Sigmoid colon (tissue), 4 donors: ENCODE data around the gene NPLOC4.

Experiments used
- EP300 ChIP-seq, 4 donors: sonication (generic); formaldehyde crosslinking; IDR thresholded peaks; one replicate each; pipeline ENCODE4 v1.6.1; 2017; ENCODE audit warnings: antibody characterized with exemption in 4 of 4
- POLR2AphosphoS5 ChIP-seq, 4 donors: sonication (generic); formaldehyde crosslinking; IDR thresholded peaks; one replicate each; pipeline ENCODE4 v1.6.1; 2017; ENCODE audit warnings: antibody characterized with exemption in 4 of 4
- TF ChIP-seq, protein P1 (sequence below), 4 experiments: fragments of 450-650 bp in 3 of 4; fragments of 200-600 bp in 1 of 4; IDR thresholded peaks; one replicate each; pipeline ENCODE4 v1.5.1; 2016 to 2019; ENCODE audit warnings: antibody characterized with exemption in 4 of 4, mild to moderate bottlenecking in 3 of 4, moderate library complexity in 2 of 4

DNA sequence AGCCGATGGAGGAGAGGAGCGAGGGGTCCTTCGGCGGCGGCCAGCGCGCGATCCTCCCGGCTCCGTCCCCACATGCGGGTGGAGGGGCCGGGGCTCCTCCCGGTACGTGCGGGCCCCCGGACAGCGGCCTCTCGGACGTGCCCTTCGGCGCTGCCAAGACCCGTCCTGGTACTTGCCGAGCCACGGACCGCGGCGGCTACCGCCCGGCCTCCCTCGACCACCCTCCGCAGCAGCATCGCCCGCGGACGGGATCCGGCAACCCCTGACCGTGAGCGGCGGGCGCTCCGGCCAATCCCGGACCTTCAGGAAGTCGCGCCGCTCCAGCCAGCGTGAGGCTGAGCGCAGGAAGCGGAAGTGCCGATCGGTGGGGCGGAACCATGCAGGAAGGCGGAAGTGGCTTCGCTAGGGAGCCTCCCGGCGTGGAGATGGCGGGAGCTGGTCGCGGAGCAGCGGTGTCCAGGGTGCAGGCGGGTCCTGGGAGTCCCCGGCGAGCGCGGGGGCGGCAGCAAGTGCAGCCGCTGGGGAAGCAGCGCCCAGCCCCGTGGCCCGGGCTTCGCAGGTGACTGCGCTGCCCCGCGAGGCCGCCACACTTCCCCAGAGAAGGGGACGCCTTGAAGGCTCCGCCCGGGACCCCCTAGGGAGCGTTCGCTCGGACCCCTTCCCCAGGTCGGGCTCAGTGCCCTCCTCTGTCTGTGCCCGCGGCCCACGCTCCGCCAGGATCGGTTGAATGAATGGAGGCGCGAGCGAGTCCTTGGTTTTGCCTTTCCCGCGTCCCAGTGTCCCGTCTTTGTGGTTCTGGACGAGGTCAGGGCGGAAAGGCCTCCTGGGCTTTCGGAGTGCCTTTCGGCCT is 29.7 kb upstream of the NPLOC4 start, which contains the start of the genes CCDC137 and OXLD1:
- TF ChIP-seq POLR2AphosphoS5 (IDR thresholded peaks at IDR 0.05) (peak; percentile 82 to 96 (median 92)), EP300 (IDR thresholded peaks at IDR 0.05) (no peak)
- TF ChIP-seq, protein P1, sequence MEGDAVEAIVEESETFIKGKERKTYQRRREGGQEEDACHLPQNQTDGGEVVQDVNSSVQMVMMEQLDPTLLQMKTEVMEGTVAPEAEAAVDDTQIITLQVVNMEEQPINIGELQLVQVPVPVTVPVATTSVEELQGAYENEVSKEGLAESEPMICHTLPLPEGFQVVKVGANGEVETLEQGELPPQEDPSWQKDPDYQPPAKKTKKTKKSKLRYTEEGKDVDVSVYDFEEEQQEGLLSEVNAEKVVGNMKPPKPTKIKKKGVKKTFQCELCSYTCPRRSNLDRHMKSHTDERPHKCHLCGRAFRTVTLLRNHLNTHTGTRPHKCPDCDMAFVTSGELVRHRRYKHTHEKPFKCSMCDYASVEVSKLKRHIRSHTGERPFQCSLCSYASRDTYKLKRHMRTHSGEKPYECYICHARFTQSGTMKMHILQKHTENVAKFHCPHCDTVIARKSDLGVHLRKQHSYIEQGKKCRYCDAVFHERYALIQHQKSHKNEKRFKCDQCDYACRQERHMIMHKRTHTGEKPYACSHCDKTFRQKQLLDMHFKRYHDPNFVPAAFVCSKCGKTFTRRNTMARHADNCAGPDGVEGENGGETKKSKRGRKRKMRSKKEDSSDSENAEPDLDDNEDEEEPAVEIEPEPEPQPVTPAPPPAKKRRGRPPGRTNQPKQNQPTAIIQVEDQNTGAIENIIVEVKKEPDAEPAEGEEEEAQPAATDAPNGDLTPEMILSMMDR (IDR thresholded peaks at IDR 0.05): no peak
